ENCODE data around the gene TK2. TPM values are rescaled to one million over a fixed set of nuclear protein-coding genes. Genes with fewer than 3 reads are reported as not detected.

TK2 gene
- polyA plus RNA-seq, 3 donors from 2014 or later, result 8.2 to 19.9 (median 9.8) TPM

GRCh38 chr16:66491716-66492064 is 58.2 kb downstream of the TK2 start:
- Mint-ChIP-seq H3K9me3 (no peaks in the 10 kb centered on the region), H3K36me3 (peaks cover 0 to 5% (median 0%) of the 10 kb centered on the region in 3 donors), H3K27ac (peak overlapping the region in 2 of 6 donors; percentile 45 to 65), H3K4me1 (no peaks in the 10 kb centered on the region), H3K27me3 (ENCODE audit: low read depth in 3 of 3) (no peaks in the 10 kb centered on the region), H3K4me3 (no peak overlapping the region)
- no peak for DNase-seq

DNA sequence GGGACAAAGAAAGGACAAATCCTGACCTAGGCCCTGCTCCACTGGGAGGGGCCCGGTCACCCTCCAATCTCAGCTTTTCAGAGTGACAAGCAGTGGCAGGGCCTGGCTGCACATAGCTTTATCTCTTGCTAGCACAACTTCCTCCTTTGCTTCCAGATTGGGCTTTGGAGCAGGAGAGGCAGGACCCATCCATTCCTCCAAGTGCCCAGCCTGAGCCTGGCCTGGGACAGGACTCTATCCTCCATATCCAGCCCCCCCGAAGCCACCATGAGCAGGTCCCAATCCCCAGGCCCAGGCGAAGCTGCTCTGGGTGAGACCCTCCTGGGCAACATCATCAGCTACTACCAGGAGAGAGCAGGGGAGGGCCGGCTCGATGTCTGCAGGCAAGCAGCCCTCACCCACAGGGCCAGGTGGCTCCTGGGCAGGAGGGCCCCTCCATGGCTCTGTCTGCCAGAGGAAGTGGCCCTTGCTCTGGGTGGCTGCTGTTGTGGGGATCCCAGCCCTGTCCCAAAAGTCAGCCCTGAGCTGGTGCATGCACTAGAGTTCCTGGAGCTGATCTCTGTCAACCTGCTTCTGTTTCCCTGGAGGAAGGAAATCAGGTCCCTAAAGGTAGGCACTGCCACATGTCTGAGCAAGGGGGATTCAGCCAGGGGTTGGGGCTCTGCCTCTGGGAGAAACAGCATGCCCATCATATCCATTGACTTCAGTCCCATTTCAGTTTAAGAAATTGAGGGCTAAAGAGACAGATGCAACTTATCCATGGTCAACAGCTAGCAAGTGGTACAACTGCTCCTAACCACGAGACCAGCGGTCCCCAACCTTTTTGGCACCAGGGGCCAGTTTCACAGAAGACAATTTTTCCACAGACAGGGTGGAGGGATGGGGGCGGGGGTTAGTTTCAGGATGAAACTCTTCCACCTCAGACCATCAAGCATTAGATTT is 58.9 kb downstream of the TK2 start:
- Mint-ChIP-seq H3K27ac (peak overlapping the region in 3 of 6 donors; percentile 30 to 65 (median 44)), H3K9me3 (no peaks in the 10 kb centered on the region), H3K27me3 (ENCODE audit: low read depth in 3 of 3) (no peaks in the 10 kb centered on the region), H3K4me1 (no peaks in the 10 kb centered on the region), H3K4me3 (no peak overlapping the region), H3K36me3 (peaks cover 0 to 5% (median 0%) of the 10 kb centered on the region in 3 donors)
- no peak for DNase-seq

GRCh38 chr16:66489818-66490217 is 60.1 kb downstream of the TK2 start:
- H3K4me1 Mint-ChIP-seq, result peaks cover 0 to 2% of the 10 kb centered on the region in 2 donors
- no peaks in the 10 kb centered on the region for H3K27me3 Mint-ChIP-seq (ENCODE audit: low read depth in 3 of 3)
- no peak overlapping the region for H3K27ac Mint-ChIP-seq
- no peak overlapping the region for H3K4me3 Mint-ChIP-seq
- H3K36me3 Mint-ChIP-seq, result peaks cover 0 to 5% (median 0%) of the 10 kb centered on the region in 3 donors
- no peaks in the 10 kb centered on the region for H3K9me3 Mint-ChIP-seq
- no peak for DNase-seq

- Mint-ChIP-seq H3K36me3 (peaks cover 0 to 5% (median 0%) of the 10 kb centered on the region in 3 donors), H3K4me3 (no peak overlapping the region), H3K9me3 (no peaks in the 10 kb centered on the region), H3K27ac (peak overlapping the region in 1 of 6 donors; percentile 5), H3K4me1 (peaks cover under 1 to 2% of the 10 kb centered on the region in 2 donors), H3K27me3 (ENCODE audit: low read depth in 3 of 3) (no peaks in the 10 kb centered on the region)
- no peak for DNase-seq
Measured at GRCh38 chr16:66489385-66489784, 60.5 kb downstream of the TK2 start.

DNA sequence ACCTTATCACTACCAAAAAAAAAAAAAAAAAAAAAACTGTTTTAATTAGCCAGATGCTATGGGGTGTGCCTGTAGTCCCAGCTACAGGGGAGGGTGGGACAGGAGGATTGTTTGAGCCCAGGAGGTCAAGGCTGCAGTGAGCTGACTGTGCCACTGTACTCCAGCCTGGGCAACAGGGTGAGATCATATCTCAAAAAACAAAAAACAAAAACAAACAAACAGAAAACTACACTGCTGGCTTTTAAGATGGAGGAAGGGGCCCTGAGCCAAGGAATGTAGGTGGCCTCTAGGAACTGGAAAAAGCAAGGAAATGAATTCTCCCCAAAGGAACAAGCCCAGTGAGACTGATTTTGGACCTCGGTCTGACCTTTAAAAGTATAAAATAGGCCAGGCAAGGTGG is 61.4 kb downstream of the TK2 start:
- DNase-seq, result no peak
- Mint-ChIP-seq H3K4me3 (no peak overlapping the region), H3K27ac (no peak overlapping the region), H3K27me3 (ENCODE audit: low read depth in 3 of 3) (peaks cover 0 to under 1% (median 0%) of the 10 kb centered on the region in 3 donors), H3K36me3 (peaks cover 0 to 5% (median 0%) of the 10 kb centered on the region in 3 donors), H3K9me3 (no peaks in the 10 kb centered on the region), H3K4me1 (peaks cover 7 to 9% of the 10 kb centered on the region in 2 donors)

DNA sequence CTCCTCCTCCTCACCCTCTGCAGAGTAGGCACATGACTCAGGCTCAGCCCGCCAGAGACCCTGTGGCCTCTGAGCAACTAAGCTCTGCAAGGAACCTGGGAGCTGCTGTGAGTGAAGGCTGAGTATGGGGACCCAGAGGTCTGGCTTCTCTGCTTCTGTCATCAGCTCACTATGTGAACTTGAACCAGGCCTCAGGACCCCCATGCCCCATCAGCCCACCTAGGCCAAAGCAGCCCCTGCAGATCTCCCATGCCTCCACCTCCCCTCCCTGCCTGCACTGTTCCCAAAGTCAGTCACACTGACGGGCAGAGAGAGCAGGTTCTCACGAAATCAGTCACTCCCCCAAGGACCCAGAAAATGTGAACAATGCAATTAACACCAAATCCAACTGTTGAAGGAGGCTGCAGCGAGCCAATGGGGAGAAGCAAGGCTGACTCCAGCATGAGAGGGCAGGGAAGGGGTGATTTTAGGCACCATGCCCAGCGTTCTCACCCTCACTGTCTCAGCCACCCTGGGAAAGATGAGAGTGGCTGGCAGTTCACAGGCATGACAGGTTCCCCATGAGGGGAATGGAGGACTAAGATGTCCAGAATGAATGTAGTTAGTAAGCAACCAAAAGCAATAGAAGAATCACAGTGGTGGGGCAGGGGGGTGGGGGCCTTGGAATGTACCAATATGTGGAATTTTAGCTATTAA is 62.2 kb downstream of the TK2 start:
- peak overlapping the region in 1 of 6 donors; percentile 49 for H3K27ac Mint-ChIP-seq
- peaks cover 0 to 5% (median 0%) of the 10 kb centered on the region in 3 donors for H3K36me3 Mint-ChIP-seq
- no peak overlapping the region for H3K4me3 Mint-ChIP-seq
- H3K27me3 Mint-ChIP-seq (ENCODE audit: low read depth in 3 of 3), result peaks cover 0 to 1% (median 0%) of the 10 kb centered on the region in 3 donors
- DNase-seq, result no peak
- peaks cover 9 to 11% of the 10 kb centered on the region in 2 donors for H3K4me1 Mint-ChIP-seq
- H3K9me3 Mint-ChIP-seq, result no peaks in the 10 kb centered on the region

DNA sequence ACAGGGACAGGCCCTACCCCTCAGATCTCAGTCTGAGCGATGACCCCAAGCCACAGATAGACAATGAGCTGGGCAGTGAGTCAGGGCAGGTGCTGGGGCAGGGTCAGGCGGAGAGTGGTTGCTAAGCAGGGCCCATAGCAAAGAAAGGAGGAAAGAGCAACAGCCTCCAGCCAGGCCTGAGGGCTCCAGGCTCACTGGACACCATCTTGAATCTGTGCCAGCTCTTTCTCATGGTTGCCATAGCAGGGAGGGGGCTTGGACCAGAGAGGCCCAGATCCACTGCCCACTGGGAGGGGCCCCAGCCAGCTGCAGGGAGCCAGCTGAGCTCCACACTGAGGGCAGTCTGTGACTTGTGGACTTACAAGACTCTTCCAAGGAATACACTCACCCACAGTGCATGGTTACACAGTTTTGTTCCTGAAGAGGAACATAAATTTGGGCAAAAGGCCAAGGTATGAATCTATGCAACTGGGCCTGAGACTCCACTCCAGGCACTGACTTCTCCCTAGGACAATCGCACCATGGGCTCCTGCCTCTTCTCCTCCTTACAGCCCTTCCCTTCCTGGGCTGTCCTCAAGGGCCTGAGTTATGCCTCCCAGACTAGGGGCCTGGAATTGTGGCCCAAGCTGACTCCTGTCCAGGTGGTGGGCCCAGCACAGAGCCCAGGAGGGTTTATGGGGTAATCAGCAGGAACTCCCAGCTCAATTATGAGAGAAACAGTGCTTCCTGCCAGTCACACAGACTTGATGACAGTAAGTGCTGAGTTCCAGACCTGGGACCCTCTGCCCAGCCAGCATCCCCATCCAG is 62.9 kb downstream of the TK2 start:
- H3K4me3 Mint-ChIP-seq, result no peak overlapping the region
- H3K27ac Mint-ChIP-seq, result no peak overlapping the region
- no peaks in the 10 kb centered on the region for H3K9me3 Mint-ChIP-seq
- DNase-seq, result no peak
- H3K36me3 Mint-ChIP-seq, result peaks cover 0 to 5% (median 0%) of the 10 kb centered on the region in 3 donors
- H3K4me1 Mint-ChIP-seq, result peaks cover 9 to 11% of the 10 kb centered on the region in 2 donors
- peaks cover 0 to 1% (median 0%) of the 10 kb centered on the region in 3 donors for H3K27me3 Mint-ChIP-seq (ENCODE audit: low read depth in 3 of 3)

GRCh38 chr16:66486199-66486772 is 63.6 kb downstream of the TK2 start:
- Mint-ChIP-seq H3K9me3 (no peaks in the 10 kb centered on the region), H3K4me1 (peaks cover 9 to 11% of the 10 kb centered on the region in 2 donors), H3K4me3 (no peak overlapping the region), H3K27ac (no peak overlapping the region), H3K36me3 (peaks cover 0 to 5% (median 0%) of the 10 kb centered on the region in 3 donors), H3K27me3 (ENCODE audit: low read depth in 3 of 3) (peaks cover 0 to 1% (median 0%) of the 10 kb centered on the region in 3 donors)
- no peak for DNase-seq

- Mint-ChIP-seq H3K27ac (peak overlapping the region in 1 of 6 donors; percentile 30), H3K4me1 (peaks cover 9 to 11% of the 10 kb centered on the region in 2 donors), H3K27me3 (ENCODE audit: low read depth in 3 of 3) (peaks cover 0 to 1% (median 0%) of the 10 kb centered on the region in 3 donors), H3K9me3 (no peaks in the 10 kb centered on the region), H3K4me3 (no peak overlapping the region), H3K36me3 (peaks cover 0 to 5% (median 0%) of the 10 kb centered on the region in 3 donors)
- no peak for DNase-seq
Measured at GRCh38 chr16:66485376-66485775, 64.5 kb downstream of the TK2 start.

DNA sequence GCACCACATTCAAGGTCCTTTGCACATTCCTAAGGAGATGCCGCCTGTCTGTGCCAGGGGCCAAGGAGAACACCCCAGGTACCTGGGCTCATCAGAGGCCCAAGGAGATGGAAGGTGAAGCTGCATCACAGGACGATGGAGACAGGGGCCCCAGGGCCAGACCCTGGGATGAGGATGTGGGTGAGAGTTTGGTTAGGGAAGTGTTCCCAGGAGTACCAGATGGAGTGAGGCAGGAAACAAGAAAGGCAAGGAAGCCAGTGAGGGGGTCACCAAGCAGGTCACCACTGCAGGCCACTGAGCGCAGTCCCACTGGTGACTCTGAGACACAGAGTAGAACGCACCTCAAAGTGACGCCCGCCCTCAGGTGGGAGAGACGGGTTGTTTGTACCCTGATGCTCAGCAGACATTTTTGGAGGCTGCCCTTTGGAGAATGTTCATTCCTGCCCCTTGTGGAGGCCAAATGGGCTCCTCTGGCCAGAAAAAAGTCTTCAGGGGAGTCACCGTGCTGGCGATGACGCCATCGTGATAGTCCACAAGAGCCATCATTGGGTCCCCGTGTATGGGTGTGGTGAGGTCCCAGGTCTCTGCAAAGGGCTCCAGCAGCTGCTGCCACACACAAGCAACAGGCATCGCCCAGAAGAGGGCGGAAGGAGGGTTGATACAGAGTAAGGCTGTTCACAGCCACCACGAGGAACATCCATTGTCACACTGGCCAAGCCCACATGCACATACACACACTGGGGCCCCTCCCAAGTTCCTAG is 65.3 kb downstream of the TK2 start:
- DNase-seq, result no peak
- H3K9me3 Mint-ChIP-seq, result no peaks in the 10 kb centered on the region
- H3K36me3 Mint-ChIP-seq, result peaks cover 0 to 4% (median 0%) of the 10 kb centered on the region in 3 donors
- H3K4me1 Mint-ChIP-seq, result peaks cover 9 to 11% of the 10 kb centered on the region in 2 donors
- H3K27ac Mint-ChIP-seq, result no peak overlapping the region
- H3K4me3 Mint-ChIP-seq, result no peak overlapping the region
- peaks cover 0 to 1% (median 0%) of the 10 kb centered on the region in 3 donors for H3K27me3 Mint-ChIP-seq (ENCODE audit: low read depth in 3 of 3)

GRCh38 chr16:66483689-66484452 is 66.1 kb downstream of the TK2 start:
- Mint-ChIP-seq H3K4me3 (no peak overlapping the region), H3K36me3 (no peaks in the 10 kb centered on the region), H3K9me3 (no peaks in the 10 kb centered on the region), H3K27me3 (ENCODE audit: low read depth in 3 of 3) (peaks cover 0 to 1% (median 0%) of the 10 kb centered on the region in 3 donors), H3K4me1 (peaks cover 10 to 13% of the 10 kb centered on the region in 2 donors), H3K27ac (peak overlapping the region in 2 of 6 donors; percentile 11 to 42)
- DNase-seq, result peak; percentile 60 to 69 (median 64)

GRCh38 chr16:66481943-66482390 is 68.0 kb downstream of the TK2 start:
- Mint-ChIP-seq H3K27ac (no peak overlapping the region), H3K36me3 (no peaks in the 10 kb centered on the region), H3K4me3 (no peak overlapping the region), H3K9me3 (no peaks in the 10 kb centered on the region), H3K4me1 (peaks cover 15 to 19% of the 10 kb centered on the region in 2 donors), H3K27me3 (ENCODE audit: low read depth in 3 of 3) (peaks cover 0 to 1% (median 1%) of the 10 kb centered on the region in 3 donors)
- no peak for DNase-seq

All from immature natural killer cell (primary cell).